Gastroesophageal sphincter (tissue), 3 donors: ENCODE results near the gene UBAC2.

ENCODE experiments used
- CTCF ChIP-seq, 4 experiments: fragments of 200-600 bp in 2 of 4; fragments of 450-650 bp in 2 of 4; sonication (generic) in 1 of 4; IDR thresholded peaks; one replicate each; pipeline ENCODE4 v1.5.1; 2017 to 2019; ENCODE audit warnings: antibody characterized with exemption in 4 of 4, mild to moderate bottlenecking in 2 of 4, moderate library complexity in 2 of 4
- POLR2AphosphoS5 ChIP-seq: sonication (generic); formaldehyde crosslinking; IDR thresholded peaks from one replicate; pipeline ENCODE4 v1.6.1; 2017; ENCODE audit warnings: antibody characterized with exemption

GRCh38 chr13:99356262-99357091, 155.8 kb downstream of the UBAC2 start:
- TF ChIP-seq CTCF (IDR thresholded peaks at IDR 0.05) (no peak), POLR2AphosphoS5 (no peak)
